C4-2B (cell line): ENCODE data around the gene PDE2A.

ENCODE experiments used
- CTCF ChIP-seq: fragments of 450-650 bp; conservative IDR thresholded peaks from 2 replicates; pipeline ENCODE4 v1.5.1; 2017; ENCODE audit warnings: mild to moderate bottlenecking
- ZFX ChIP-seq: fragments of 450-650 bp; IDR thresholded peaks from 2 replicates; pipeline ENCODE4 v1.6.1; 2017

GRCh38 chr11:72701466-72701865, 27.2 kb upstream of the PDE2A start:
- TF ChIP-seq CTCF (no peak), ZFX (no peak)
